Type B pancreatic cell (in vitro differentiated cells): ENCODE results near the gene PSPC1. TPM values are rescaled to one million over a fixed set of nuclear protein-coding genes. Genes with fewer than 3 reads are reported as not detected.
"Not testable (repeated sequence)": the region's sequence is repeated elsewhere in the genome, so short reads cannot be mapped to it uniquely, and the experiment has no call there.

Experiments used
- DNase-seq: peaks from one replicate; pipeline ENCODE4 v3.0.0; 2021; ENCODE audit warnings: mixed read lengths; ENCODE audit not compliant: unreplicated experiment; ENCODE audit errors: extremely low spot score
- H3K27ac Mint-ChIP-seq: 2 replicates; pipeline ENCODE4 v1.8.0; 2021; ENCODE audit warnings: mild to moderate bottlenecking, mixed read lengths
- H3K27me3 Mint-ChIP-seq: 2 replicates; pipeline ENCODE4 v1.8.0; 2021; ENCODE audit warnings: mixed read lengths
- H3K36me3 Mint-ChIP-seq: 2 replicates; pipeline ENCODE4 v1.8.0; 2021; ENCODE audit warnings: mixed read lengths
- H3K4me1 Mint-ChIP-seq: one replicate; pipeline ENCODE4 v1.8.0; 2021; ENCODE audit warnings: mixed read lengths; ENCODE audit not compliant: unreplicated experiment
- H3K4me3 Mint-ChIP-seq: 2 replicates; pipeline ENCODE4 v1.8.0; 2021; ENCODE audit warnings: mild to moderate bottlenecking, mixed read lengths
- H3K9me3 Mint-ChIP-seq: 2 replicates; pipeline ENCODE4 v1.8.0; 2021; ENCODE audit warnings: mixed read lengths
- total RNA-seq: library from RNA; stranded (reverse); gene quantifications from 2 replicates; pipeline ENCODE4 v1.2.1, GENCODE V29; 2021; ENCODE audit warnings: low replicate concordance
- TF ChIP-seq, protein P1 (sequence below): fragments of 200-600 bp; sonication (generic); conservative IDR thresholded peaks from 2 replicates; pipeline ENCODE4 v1.5.0; 2021; ENCODE audit warnings: antibody characterized with exemption, mild to moderate bottlenecking

Gene PSPC1
- total RNA-seq, 1 donor from 2014 or later = 83.6 TPM

DNA sequence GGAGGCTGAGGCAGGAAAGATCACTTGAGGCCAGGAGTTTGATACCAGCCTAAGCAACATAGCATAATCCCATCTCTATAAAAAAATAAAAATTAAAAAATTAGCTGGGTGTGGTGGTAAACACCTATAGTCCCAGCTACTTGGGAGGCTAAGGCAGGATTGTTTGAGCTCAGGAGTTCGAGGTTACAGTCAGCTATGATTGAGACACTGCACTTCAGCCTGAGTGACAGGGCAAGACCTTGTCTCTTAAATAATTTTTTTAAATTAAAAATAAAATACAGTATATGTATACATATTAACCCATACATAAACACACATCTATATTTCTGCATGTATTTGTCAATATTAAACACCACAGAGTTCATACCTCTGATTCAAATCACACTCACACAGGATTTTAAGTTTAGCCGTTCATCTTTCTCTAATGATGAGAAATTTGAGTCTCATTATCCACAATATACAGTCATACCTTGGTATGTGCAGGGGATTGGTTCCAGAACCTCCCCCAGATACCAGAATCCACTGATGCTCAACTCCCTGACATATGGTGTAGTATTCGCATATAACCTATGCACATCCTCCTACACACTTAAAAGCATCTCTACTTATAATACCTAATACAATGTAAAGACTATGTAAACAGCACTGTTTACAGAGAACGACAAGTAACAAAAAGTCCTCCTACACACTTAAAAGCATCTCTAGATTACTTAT, 44.7 kb downstream of the PSPC1 start:
- Mint-ChIP-seq H3K4me3 (no peak overlapping the region), H3K9me3 (no peaks in the 10 kb centered on the region), H3K27me3 (no peaks in the 10 kb centered on the region), H3K27ac (no peak overlapping the region), H3K36me3 (peaks cover 28% of the 10 kb centered on the region), H3K4me1 (no peaks in the 10 kb centered on the region)
- no peak for DNase-seq
- TF ChIP-seq, protein P1, sequence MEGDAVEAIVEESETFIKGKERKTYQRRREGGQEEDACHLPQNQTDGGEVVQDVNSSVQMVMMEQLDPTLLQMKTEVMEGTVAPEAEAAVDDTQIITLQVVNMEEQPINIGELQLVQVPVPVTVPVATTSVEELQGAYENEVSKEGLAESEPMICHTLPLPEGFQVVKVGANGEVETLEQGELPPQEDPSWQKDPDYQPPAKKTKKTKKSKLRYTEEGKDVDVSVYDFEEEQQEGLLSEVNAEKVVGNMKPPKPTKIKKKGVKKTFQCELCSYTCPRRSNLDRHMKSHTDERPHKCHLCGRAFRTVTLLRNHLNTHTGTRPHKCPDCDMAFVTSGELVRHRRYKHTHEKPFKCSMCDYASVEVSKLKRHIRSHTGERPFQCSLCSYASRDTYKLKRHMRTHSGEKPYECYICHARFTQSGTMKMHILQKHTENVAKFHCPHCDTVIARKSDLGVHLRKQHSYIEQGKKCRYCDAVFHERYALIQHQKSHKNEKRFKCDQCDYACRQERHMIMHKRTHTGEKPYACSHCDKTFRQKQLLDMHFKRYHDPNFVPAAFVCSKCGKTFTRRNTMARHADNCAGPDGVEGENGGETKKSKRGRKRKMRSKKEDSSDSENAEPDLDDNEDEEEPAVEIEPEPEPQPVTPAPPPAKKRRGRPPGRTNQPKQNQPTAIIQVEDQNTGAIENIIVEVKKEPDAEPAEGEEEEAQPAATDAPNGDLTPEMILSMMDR = no peak

DNA sequence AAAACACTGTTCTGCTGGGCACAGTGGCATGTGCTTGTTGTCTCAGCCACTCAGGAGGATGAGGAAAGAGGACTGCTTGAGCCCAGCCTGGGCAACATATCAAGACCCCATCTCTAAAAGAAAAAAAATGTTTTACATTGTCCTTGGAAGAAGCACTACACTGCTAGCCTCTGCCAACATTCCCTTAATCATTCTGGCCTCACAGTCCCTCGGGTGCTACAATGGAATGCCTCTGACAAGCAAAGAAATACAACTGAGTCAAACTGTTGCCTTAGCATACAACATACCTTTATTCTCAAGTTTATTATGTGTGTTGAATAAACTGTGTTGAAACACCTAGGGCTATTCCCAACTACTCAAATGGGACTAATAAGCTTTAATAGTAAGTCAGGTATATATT, 56.1 kb downstream of the PSPC1 start:
- H3K27me3 Mint-ChIP-seq = no peaks in the 10 kb centered on the region
- TF ChIP-seq, protein P1 = no peak
- peaks cover 36% of the 10 kb centered on the region for H3K36me3 Mint-ChIP-seq
- no peak overlapping the region for H3K4me3 Mint-ChIP-seq
- H3K9me3 Mint-ChIP-seq = no peaks in the 10 kb centered on the region
- no peaks in the 10 kb centered on the region for H3K4me1 Mint-ChIP-seq
- H3K27ac Mint-ChIP-seq = no peak overlapping the region
- DNase-seq = no peak

DNA sequence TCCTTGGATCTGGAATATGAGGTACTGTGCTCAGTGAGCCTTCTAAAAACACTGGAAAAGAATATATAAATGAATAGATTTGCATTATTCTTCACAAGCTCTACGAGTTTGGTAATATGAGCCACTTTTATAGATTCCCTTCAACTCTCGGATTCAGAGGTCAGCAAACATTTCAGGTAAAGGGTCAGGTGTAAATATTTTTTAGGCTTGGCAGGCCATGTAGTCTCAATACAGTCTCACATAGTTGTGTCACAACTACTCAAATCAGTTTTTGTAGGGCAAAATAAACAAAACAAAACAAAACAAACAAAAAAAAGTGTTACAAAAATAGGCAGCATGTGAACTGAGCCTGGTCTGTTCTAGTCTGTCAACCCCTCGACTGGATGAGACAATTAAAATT, 57.4 kb downstream of the PSPC1 start:
- Mint-ChIP-seq H3K27ac (no peak overlapping the region), H3K36me3 (peaks cover 36% of the 10 kb centered on the region), H3K4me3 (no peak overlapping the region), H3K27me3 (no peaks in the 10 kb centered on the region), H3K9me3 (no peaks in the 10 kb centered on the region), H3K4me1 (no peaks in the 10 kb centered on the region)
- no peak for DNase-seq
- TF ChIP-seq, protein P1 = no peak

DNA sequence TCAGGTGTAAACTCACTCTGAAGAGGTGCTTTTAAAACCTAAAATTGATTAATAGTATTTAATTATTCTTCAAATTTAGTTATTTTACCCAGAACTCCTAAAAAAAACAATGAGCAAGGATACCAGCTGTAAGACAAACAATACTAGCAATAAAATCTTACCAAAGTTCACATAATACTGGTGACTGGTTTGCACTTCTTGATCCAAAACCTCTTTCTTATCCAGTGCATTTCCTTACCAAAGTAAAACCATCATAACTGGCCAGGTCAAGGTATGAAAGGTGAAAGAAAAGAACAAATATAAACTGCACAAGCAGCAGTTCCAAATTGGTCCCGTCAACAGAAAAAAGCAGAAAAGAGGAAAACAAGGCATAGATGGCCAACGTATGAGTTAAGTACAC, 62.7 kb downstream of the PSPC1 start:
- Mint-ChIP-seq H3K27me3 (no peaks in the 10 kb centered on the region), H3K4me3 (no peak overlapping the region), H3K4me1 (peaks cover 3% of the 10 kb centered on the region), H3K27ac (no peak overlapping the region), H3K9me3 (no peaks in the 10 kb centered on the region), H3K36me3 (peaks cover 16% of the 10 kb centered on the region)
- TF ChIP-seq, protein P1 = no peak
- DNase-seq = no peak

DNA sequence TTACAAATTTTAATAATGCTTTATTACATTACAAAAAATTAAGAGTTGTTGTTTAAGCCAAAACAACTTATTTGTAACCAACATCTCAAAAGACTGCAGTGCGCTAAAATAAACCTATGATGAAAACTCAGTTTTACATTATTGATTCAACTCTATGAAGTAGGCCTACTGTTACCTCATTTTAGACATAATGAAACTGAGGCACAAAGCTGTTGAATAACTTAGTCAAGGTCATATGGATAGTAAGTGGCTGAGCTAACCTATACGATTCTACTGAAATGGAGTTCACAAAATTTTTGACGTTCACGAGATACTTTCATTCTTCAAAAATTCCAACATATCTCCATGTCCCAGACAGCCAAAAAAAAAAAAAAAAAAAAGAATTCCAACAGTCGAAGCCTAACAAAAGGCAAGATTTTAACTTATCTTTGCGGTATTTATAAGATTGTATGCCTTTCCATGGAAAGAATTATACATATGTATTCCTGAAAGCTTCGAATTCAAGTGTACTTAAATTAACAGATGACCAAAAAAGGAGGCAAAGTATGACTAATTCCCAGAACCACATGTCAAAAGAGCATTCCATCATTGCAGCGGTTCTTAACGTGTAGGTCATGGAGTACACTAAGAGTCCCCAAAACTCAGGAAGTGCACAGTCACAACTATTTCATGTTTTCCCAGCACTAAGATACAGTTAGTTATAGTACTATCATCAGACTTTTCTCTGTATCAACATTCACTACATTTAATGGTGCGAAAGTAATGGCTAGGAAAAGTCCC, 69.4 kb downstream of the PSPC1 start:
- Mint-ChIP-seq H3K9me3 (no peaks in the 10 kb centered on the region), H3K36me3 (peaks cover 10% of the 10 kb centered on the region), H3K27me3 (no peaks in the 10 kb centered on the region), H3K4me3 (no peak overlapping the region), H3K27ac (no peak overlapping the region), H3K4me1 (no peaks in the 10 kb centered on the region)
- TF ChIP-seq, protein P1 = no peak
- no peak for DNase-seq

GRCh38 chr13:19709782-19710181, 73.0 kb downstream of the PSPC1 start:
- H3K9me3 Mint-ChIP-seq, H3K4me1 Mint-ChIP-seq, DNase-seq, H3K27ac Mint-ChIP-seq, H3K4me3 Mint-ChIP-seq, H3K27me3 Mint-ChIP-seq: not testable (repeated sequence)
- H3K36me3 Mint-ChIP-seq = peaks cover 13% of the 10 kb centered on the region

DNA sequence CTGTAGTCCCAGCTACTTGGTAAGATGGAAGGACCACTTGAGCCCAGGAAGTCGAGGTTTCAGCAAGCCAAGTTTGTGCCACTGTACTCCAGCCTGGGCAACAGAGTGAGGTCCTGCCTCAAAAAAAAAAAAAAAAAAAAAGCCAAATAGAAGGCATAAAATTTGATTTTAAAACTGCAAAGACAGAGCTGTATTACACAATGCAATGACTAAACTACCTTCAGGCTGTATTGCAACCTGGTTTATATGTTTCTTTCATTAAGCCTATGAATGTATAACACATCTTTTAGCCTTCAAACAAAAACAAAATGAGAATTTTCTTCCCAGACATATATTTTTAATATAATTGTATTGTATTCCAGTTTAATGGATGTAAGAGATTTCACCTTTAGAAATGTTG, 73.7 kb downstream of the PSPC1 start:
- not testable (repeated sequence) for H3K4me3 Mint-ChIP-seq, H3K27me3 Mint-ChIP-seq, DNase-seq, H3K9me3 Mint-ChIP-seq, H3K27ac Mint-ChIP-seq, H3K4me1 Mint-ChIP-seq
- H3K36me3 Mint-ChIP-seq = peaks cover 11% of the 10 kb centered on the region

DNA sequence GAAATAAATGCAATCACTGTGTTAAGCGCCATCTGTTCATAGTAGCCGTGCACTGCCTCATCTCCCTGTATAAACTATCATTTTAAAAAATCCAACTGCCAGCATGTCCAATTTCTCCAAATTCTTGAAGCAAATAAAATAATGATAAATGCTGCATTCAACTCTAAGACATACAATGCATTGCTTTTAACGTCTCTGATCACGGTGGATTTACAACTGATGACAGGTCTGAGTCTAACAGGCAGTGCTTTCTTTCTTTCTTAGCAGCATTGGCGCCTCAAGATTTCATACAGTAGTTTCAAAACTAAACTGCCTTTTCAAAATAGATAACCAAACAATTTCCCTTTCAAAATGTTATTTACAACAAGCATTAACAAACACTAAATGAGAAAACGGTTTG, 78.5 kb downstream of the PSPC1 start:
- H3K9me3 Mint-ChIP-seq, H3K27ac Mint-ChIP-seq, H3K27me3 Mint-ChIP-seq, H3K4me1 Mint-ChIP-seq, H3K36me3 Mint-ChIP-seq, DNase-seq, H3K4me3 Mint-ChIP-seq: not testable (repeated sequence)

DNA sequence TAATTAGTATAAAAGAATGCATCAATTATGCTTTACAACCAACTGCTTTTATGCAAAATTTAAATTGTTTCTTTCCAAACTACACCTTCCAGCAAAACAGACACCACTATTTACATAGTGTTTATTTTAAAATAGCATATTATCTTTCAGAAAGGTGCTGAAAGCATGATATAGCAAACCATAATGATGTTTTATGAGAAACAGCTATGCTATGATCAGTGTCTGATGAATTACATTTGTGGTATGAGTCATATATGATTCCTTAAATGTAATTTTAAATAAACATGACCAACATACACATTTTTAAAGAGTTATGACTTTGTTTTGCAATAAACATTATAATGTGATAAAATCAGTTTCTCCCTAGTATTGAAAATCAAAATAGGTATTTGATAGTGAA, 81.1 kb downstream of the PSPC1 start:
- H3K9me3 Mint-ChIP-seq, H3K27me3 Mint-ChIP-seq, DNase-seq, H3K4me3 Mint-ChIP-seq, H3K4me1 Mint-ChIP-seq, H3K36me3 Mint-ChIP-seq, H3K27ac Mint-ChIP-seq: not testable (repeated sequence)
